Loucy (cell line): ENCODE data around the gene MRPL16.

ENCODE experiments used
- H2AFZ ChIP-seq: fragments of 200-600 bp; sonication (generic); 2 replicates; pipeline ENCODE4 v1.6.0; 2016; ENCODE audit warnings: antibody characterized with exemption, mild to moderate bottlenecking, low read length, moderate library complexity
- H3F3A ChIP-seq: fragments of 200-600 bp; 2 replicates; pipeline ENCODE4 v1.6.0; 2016; ENCODE audit warnings: antibody characterized with exemption, low read depth, mild to moderate bottlenecking
- H3K27me3 ChIP-seq: fragments of 200-600 bp; sonication (generic); 2 replicates; pipeline ENCODE4 v1.6.1; 2014; ENCODE audit warnings: low read length, mild to moderate bottlenecking; ENCODE audit not compliant: insufficient read depth, poor library complexity, severe bottlenecking
- H3K36me3 ChIP-seq: fragments of 200-600 bp; sonication (generic); 2 replicates; pipeline ENCODE4 v1.6.1; 2016; ENCODE audit warnings: low read length; ENCODE audit not compliant: insufficient read depth
- H3K4me1 ChIP-seq: fragments of 200-600 bp; sonication (generic); 2 replicates; pipeline ENCODE4 v1.5.1; 2014; ENCODE audit warnings: low read length, mild to moderate bottlenecking; ENCODE audit not compliant: insufficient read depth, poor library complexity, severe bottlenecking
- H3K4me2 ChIP-seq: fragments of 200-600 bp; sonication (generic); 2 replicates; pipeline ENCODE4 v1.6.0; 2014; ENCODE audit warnings: antibody characterized with exemption, low read length, low read depth, mild to moderate bottlenecking; ENCODE audit not compliant: poor library complexity, severe bottlenecking
- H3K4me3 ChIP-seq: fragments of 200-600 bp; sonication (generic); 2 replicates; pipeline ENCODE4 v1.5.1; 2014; ENCODE audit warnings: low read length, mild to moderate bottlenecking, mixed read lengths; ENCODE audit not compliant: poor library complexity, severe bottlenecking
- H3K79me2 ChIP-seq: fragments of 200-600 bp; sonication (generic); 2 replicates; pipeline ENCODE4 v1.6.1; 2014; ENCODE audit warnings: low read length; ENCODE audit not compliant: insufficient read depth
- H3K9ac ChIP-seq: fragments of 200-600 bp; sonication (generic); 2 replicates; pipeline ENCODE4 v1.6.0; 2014; ENCODE audit warnings: mild to moderate bottlenecking, low read depth, low read length, moderate library complexity; ENCODE audit not compliant: poor library complexity, severe bottlenecking
- H3K9me2 ChIP-seq: fragments of 200-600 bp; sonication (generic); replicated peaks from 2 replicates; pipeline ENCODE4 v1.6.1; 2016; ENCODE audit warnings: low read depth, low read length, mixed read lengths
- H3K9me3 ChIP-seq: fragments of 200-600 bp; sonication (generic); 2 replicates; pipeline ENCODE4 v1.6.1; 2014; ENCODE audit warnings: mild to moderate bottlenecking, antibody characterized with exemption, low read length, low read depth; ENCODE audit not compliant: insufficient read depth
- H4K20me1 ChIP-seq: fragments of 200-600 bp; sonication (generic); 2 replicates; pipeline ENCODE4 v1.6.0; 2014; ENCODE audit warnings: antibody characterized with exemption, low read length, mild to moderate bottlenecking; ENCODE audit not compliant: insufficient read depth, poor library complexity, severe bottlenecking
- CTCF ChIP-seq: fragments of 200-600 bp; sonication (generic); conservative IDR thresholded peaks from 2 replicates; pipeline ENCODE4 v1.5.1; 2014; ENCODE audit warnings: mild to moderate bottlenecking, antibody characterized with exemption, low read length
- EZH2phosphoT487 ChIP-seq: fragments of 200-600 bp; IDR thresholded peaks from 2 replicates; pipeline ENCODE4 v1.6.1; 2018; ENCODE audit warnings: antibody characterized with exemption, mild to moderate bottlenecking, moderate library complexity, borderline replicate concordance

The MRPL16 gene

GRCh38 chr11:59842316-59842715 lies 31.7 kb upstream of the MRPL16 start:
- Histone ChIP-seq H2AFZ (no peak overlapping the region), H3F3A (no peaks in the 10 kb centered on the region), H3K9ac (no peak overlapping the region), H3K4me3 (no peak overlapping the region), H4K20me1 (no peaks in the 10 kb centered on the region), H3K4me2 (no peak overlapping the region), H3K9me2 (no peaks in the 10 kb centered on the region), H3K27me3 (no peaks in the 10 kb centered on the region), H3K36me3 (no peaks in the 10 kb centered on the region), H3K9me3 (no peaks in the 10 kb centered on the region), H3K79me2 (no peaks in the 10 kb centered on the region), H3K4me1 (no peaks in the 10 kb centered on the region)
- no peak for TF ChIP-seq CTCF
- no peak for TF ChIP-seq EZH2phosphoT487

- H3K79me2 ChIP-seq = no peaks in the 10 kb centered on the region
- no peaks in the 10 kb centered on the region for H3K4me1 ChIP-seq
- no peak overlapping the region for H2AFZ ChIP-seq
- H3F3A ChIP-seq = no peaks in the 10 kb centered on the region
- H3K4me3 ChIP-seq = no peak overlapping the region
- H3K9me2 ChIP-seq = no peaks in the 10 kb centered on the region
- H3K27me3 ChIP-seq = no peaks in the 10 kb centered on the region
- TF ChIP-seq EZH2phosphoT487 (no peak), CTCF (no peak)
- no peaks in the 10 kb centered on the region for H3K36me3 ChIP-seq
- no peaks in the 10 kb centered on the region for H4K20me1 ChIP-seq
- H3K4me2 ChIP-seq = no peak overlapping the region
- H3K9me3 ChIP-seq = no peaks in the 10 kb centered on the region
- H3K9ac ChIP-seq = no peak overlapping the region
Observed at GRCh38 chr11:59841514-59841913, 30.9 kb upstream of the MRPL16 start.

GRCh38 chr11:59839615-59840014 lies 29.0 kb upstream of the MRPL16 start:
- Histone ChIP-seq H3K4me1 (no peaks in the 10 kb centered on the region), H3K9me2 (no peaks in the 10 kb centered on the region), H3K27me3 (no peaks in the 10 kb centered on the region), H3K4me3 (no peak overlapping the region), H2AFZ (no peak overlapping the region), H3K4me2 (no peak overlapping the region), H3K9ac (no peak overlapping the region), H3K79me2 (no peaks in the 10 kb centered on the region), H3K9me3 (no peaks in the 10 kb centered on the region), H3F3A (no peaks in the 10 kb centered on the region), H4K20me1 (no peaks in the 10 kb centered on the region), H3K36me3 (no peaks in the 10 kb centered on the region)
- no peak for TF ChIP-seq EZH2phosphoT487
- no peak for TF ChIP-seq CTCF
